Endometrial microvascular endothelial cells (primary cell): ENCODE results near the gene ARHGEF7. TPM values are rescaled to one million over a fixed set of nuclear protein-coding genes. Genes with fewer than 3 reads are reported as not detected.

Source experiments
- in situ Hi-C: cut with HindIII; loops from 2 replicates; pipeline ENCODE4 v1.10.0; 2017; ENCODE audit warnings: low sequenced_read_pairs, low pct_unique_long_range_greater_than_20kb; ENCODE audit errors: inconsistent ontology term
- total RNA-seq: library from RNA; depleted of rRNA; stranded (reverse); fragments of >200 nt; gene quantifications from one replicate; pipeline ENCODE4 v1.2.3, GENCODE V29; 2015; ENCODE audit errors: inconsistent ontology term

The ARHGEF7 gene
- total RNA-seq, 1 donor from 2014 or later: 65.7 TPM

- in situ Hi-C loops: no loop called here
Observed at GRCh38 chr13:111099290-111099689, 15.8 kb upstream of the ARHGEF7 start.

GRCh38 chr13:111110054-111110453, 5.1 kb upstream of the ARHGEF7 start:
- in situ Hi-C loops: no loop called here

DNA sequence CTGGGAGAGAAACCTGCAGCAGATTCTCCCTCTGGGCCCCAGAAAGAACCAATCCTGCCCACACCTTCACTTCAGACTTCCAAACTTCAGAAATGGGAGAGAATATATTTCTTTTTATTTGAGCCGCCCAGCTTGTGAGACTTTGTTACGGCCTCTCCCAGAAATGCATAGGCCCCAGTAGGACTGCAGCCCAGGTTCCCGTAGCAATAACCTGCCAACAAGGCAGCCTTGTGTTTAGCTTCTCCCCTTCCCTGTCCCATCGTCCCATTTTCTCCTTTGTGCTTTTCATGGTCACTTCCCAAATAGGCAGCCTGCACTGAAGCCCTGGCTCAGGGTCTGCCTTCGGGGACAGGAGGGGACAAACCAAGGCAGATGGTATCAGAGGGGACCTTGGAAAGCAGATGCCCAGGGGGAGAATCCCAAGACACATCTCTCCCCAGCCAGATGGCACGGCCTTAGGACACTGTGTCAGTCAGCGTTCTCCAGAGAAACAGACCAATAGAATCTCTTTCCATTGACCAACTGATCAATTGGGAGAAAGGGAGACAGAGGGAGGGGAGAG, 3.7 kb upstream of the ARHGEF7 start:
- in situ Hi-C loops: no loop called here

GRCh38 chr13:111112196-111112595, 2.9 kb upstream of the ARHGEF7 start:
- in situ Hi-C loops: no loop called here

- in situ Hi-C loops: no loop called here
Observed at GRCh38 chr13:111114362-111115060, 599 bp upstream of the ARHGEF7 start.

- in situ Hi-C loops: no loop called here
Observed at GRCh38 chr13:111115965-111116521, 933 bp downstream of the ARHGEF7 start.

GRCh38 chr13:111116856-111117255, 1.7 kb downstream of the ARHGEF7 start:
- in situ Hi-C loops: no loop called here

- in situ Hi-C loops: no loop called here
Observed at GRCh38 chr13:111117289-111117688, 2.2 kb downstream of the ARHGEF7 start.

DNA sequence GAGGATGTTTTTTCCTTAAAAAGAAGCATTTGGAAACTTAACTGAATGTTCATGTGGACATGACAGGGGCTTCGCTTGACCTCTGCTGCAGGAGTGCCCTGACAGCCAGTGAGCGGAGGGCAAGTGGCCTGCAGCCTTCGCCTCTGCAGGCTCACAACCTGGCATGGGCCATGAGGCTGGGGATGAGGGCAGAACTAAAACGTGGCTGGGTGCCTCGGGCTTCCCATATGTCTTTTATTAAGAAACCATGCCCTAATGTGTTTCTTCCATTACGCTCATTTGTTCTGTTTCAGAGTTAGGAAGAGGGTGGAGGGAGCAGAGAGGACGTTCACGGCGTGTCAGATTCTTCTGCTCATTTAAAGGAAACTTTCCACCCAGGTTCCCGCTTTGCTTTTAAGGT, 2.9 kb downstream of the ARHGEF7 start:
- in situ Hi-C loops: no loop called here

DNA sequence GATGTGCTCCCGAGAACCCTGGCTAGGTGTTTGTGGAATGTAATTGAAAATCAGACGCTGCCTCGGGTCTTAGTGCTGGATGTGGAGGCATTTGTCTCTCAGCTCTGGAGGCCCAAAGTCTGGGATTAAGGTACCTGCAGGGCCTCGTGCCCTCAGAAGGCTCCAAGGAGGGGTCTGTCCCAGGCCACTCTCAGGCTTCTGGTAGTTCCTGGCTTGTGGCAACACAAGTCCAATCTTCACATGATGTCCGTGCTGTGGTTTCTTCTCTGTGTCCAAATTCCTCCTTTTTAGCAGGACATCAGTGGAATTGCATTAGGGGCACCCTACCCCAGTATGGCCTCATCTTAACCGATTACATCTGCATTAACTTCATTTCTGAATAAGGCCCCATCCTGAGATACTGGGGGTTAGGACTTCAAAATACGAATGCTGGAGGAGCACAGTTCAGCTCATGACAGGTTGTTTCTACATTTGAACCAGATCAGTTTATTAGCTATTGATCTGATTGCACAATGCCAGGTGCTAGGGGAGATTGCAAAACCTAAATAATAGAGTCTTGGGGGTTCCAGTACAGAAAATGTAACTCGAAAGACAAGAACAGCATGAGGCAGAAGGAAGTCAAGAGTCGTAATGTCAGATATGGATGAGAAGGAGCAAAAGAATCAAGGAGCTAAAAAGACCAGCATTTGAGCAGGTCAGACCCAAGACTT, 3.9 kb downstream of the ARHGEF7 start:
- in situ Hi-C loops: no loop called here

DNA sequence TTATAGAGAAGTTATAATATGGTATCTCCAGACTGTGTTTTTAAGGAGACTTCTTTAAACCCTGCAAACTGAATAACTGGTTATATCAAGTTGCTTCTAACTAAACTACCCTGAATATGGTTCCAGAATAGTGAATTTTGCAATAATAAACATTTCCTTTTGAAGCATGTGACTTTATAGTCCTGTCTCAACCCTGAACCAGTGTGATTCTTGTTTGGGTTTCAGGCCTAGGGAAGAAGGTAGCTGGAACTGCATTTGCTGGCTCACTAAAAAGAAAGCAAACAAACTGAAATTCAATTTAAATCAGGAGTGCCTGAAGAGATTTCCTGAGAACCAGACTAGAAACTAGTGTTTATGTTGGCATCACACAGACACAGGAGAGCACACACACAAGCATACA, 4.9 kb downstream of the ARHGEF7 start:
- in situ Hi-C loops: no loop called here

- in situ Hi-C loops: no loop called here
Observed at GRCh38 chr13:111120422-111120821, 5.3 kb downstream of the ARHGEF7 start.

- in situ Hi-C loops: no loop called here
Observed at GRCh38 chr13:111120913-111121312, 5.8 kb downstream of the ARHGEF7 start.

DNA sequence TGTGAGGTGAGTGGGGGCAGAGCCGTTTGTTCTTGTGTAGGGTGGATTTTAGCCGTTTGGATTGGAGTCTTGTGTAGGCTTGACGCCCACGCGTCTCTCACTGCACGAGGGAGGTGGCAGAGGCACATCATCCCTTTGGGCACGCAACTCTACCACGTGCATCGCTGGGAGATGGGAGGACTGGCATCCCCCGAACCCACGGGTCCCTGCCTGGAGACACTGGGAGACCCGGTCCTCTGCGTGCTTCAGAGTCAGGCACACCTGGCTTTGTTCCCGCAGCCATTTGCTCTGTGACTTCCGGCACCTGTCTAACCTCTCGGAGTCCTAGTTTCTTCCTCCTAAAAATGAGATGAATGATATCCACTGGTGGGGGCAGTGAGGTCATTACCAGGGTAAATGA, 6.4 kb downstream of the ARHGEF7 start:
- in situ Hi-C loops: no loop called here

DNA sequence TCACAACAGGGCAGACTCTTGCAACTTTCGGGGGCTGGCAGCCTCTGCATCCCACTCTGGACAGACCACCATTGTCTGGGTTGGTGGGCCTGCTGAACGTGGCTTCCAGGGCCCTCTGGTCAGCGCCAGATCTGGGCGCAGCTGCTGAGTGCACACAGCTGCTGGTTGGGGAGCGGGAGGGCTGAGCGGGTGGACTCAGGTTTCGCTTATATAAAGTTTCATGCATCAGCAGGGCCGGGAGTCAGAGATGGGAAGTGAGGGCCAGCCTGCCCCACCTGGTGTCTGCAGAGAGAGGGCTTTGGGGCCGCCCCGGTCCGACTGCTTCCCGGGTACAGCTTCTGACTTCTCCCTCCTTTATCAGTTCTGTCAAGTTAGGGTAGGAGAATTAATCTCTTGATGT, 6.9 kb downstream of the ARHGEF7 start:
- in situ Hi-C loops: no loop called here

DNA sequence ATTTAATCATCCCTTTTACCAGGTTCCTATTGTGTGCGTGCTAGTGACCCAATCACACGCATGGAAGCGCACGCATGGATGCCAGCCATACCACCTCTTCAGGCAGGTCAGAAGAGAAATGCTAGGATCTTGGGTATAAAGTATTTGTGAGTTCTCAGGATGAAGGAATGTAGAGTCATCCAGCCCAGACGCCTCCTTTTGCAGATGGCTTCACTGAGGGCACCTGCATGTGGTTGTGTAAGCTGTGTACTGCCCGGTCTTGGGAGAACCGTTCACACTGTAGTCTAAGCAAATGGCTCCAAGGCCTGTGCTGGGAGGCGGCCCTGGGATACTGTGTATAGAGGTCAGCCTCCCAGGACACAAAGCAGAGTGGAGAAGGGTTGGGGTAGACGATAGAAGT, 7.5 kb downstream of the ARHGEF7 start:
- in situ Hi-C loops: no loop called here

- in situ Hi-C loops: no loop called here
Observed at GRCh38 chr13:111123221-111123620, 8.1 kb downstream of the ARHGEF7 start.

DNA sequence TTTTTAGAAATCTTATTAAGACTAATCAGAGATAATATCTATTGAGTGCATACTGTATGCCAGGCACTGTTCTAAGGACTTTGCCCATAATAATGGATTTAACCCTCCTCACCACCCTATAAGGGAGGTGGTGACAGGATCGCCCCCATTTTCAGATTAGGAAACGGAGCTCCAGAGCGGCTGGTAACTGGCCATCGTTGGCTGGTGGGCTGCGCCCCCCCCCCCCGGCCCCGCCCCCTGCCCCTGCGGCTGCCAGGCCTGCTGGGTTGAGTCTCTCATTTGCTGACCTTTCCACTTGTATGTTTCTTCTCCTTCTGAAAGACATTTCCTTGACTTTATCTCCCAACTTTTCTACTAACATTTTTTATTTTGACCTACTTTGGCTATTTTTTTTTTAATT, 8.5 kb downstream of the ARHGEF7 start:
- in situ Hi-C loops: no loop called here

DNA sequence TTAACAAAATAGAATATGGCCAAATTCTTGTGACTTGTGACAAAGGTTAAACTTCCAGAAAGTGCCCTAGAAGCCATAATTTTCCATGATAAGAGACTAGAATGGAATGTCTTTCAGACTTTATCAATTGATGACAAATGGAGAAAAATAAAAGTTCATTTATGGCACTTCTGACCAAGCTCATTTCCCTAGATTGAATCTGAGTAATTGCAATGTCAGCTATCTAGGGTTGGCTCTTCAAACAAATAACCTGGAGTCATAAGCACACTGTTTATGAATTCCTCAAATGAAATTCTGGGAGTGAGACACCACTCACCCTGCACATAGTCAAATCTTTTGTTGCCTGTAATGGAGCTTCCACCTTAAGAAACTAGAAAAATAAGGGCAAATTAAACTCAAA, 11.4 kb downstream of the ARHGEF7 start:
- in situ Hi-C loops: no loop called here

DNA sequence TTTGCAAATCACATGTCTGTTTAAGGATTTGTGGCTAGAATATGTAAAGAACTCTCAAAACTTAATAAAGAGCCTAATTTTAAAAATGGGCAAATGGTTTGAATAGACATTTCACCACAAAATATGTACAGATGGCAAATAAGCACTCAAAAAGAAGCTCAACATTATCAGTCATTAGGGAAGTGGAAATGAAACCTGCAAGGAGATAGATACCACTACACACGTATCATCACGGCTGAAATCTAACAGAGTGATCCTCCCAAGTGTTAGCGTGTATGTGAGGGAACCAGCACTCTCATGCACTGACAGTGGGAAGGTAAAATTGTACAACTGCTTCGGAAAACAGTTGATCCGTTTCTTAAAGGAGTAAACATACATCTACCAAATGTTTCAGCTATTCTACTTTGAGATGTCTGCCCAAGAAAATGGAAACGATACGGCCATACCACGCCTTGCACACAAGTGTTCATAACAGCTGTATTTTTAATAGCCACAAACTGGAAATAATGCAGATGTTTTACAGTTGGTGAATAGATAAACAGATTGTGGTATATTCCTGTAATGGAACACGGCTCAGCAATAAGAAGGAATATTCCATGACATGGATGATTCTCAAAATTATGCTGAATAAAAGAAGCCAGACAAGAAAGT, 14.5 kb downstream of the ARHGEF7 start:
- in situ Hi-C loops: no loop called here
